Psoas muscle (tissue), 8 donors: ENCODE measurements around the gene PDIA2. TPM values are rescaled to one million over a fixed set of nuclear protein-coding genes. Genes with fewer than 3 reads are reported as not detected.
"Not testable (repeated sequence)": the region's sequence is repeated elsewhere in the genome, so short reads cannot be mapped to it uniquely, and the experiment has no call there.

Source experiments
- ATAC-seq, 4 donors: fragments of 200-7000 bp; cut with Tn5 transposase; one replicate each; pipeline ENCODE4 v1.9.1; 2020; ENCODE audit warnings: moderate library complexity in 3 of 4, mild to moderate bottlenecking in 2 of 4
- DNase-seq, 2 donors: peaks; one replicate each; pipeline ENCODE4 v3.0.0-alpha.2; 2020
- H3K27ac ChIP-seq: fragments of 200-600 bp; one replicate; pipeline ENCODE4 v1.8.0; 2022
- H3K27me3 ChIP-seq, 3 donors: fragments of 200-600 bp in 1 of 3; one replicate each; pipeline versions ENCODE4 v1.6.1 to v1.8.0; 2013 to 2022; ENCODE audit warnings: low read length in 2 of 3, mild to moderate bottlenecking in 2 of 3, moderate library complexity in 1 of 3; ENCODE audit not compliant: insufficient read depth in 3 of 3
- H3K36me3 ChIP-seq, 2 donors: fragments of 200-600 bp in 1 of 2; one replicate each; pipeline versions ENCODE4 v1.6.1 to v1.8.0; 2013 to 2022; ENCODE audit warnings: low read depth in 1 of 2, mild to moderate bottlenecking in 1 of 2, moderate library complexity in 1 of 2; ENCODE audit not compliant: insufficient read depth in 1 of 2
- H3K4me1 ChIP-seq: fragments of 200-600 bp; one replicate; pipeline ENCODE4 v1.8.0; 2022
- H3K4me3 ChIP-seq: fragments of 200-600 bp; one replicate; pipeline ENCODE4 v1.8.0; 2022; ENCODE audit warnings: mild to moderate bottlenecking
- H3K9me3 ChIP-seq: fragments of 200-600 bp; one replicate; pipeline ENCODE4 v1.8.0; 2022
- WGBS, 3 donors: extraction: QIAGEN DNeasy Blood & Tissue Kit; methylation state at CpG; one replicate each; pipeline versions ENCODE4 v1.1.6 to v1.1.7; 2013; 5-methylcytosine and 5-hydroxymethylcytosine counted together
- intact Hi-C, 2 donors: fragments of 100-400 bp; cut with DNase I; formaldehyde crosslinking; loops; one replicate each; pipeline versions ENCODE4 v1.11.0 to v1.14.2; 2022
- polyA plus RNA-seq, 3 donors: library from polyadenylated mRNA; stranded (reverse); fragments of 200-250 nt; gene quantifications; one replicate each; pipeline ENCODE4 v1.2.3, GENCODE V29; 2013
- total RNA-seq, 4 donors: library from RNA; stranded (reverse); fragmentation: NEBNext Ultra II Directional in 2 of 4; extraction: Animal tissue kit (Norgen Biotek cat#: 25700) in 2 of 4; gene quantifications; one replicate each; pipeline versions ENCODE4 v1.2.1 to v1.2.4, GENCODE V29; 2021 to 2023
- TF ChIP-seq, protein P1 (sequence below): fragments of 200-600 bp; IDR thresholded peaks from one replicate; pipeline ENCODE4 v1.8.0; 2022; ENCODE audit warnings: antibody characterized with exemption
- donor health status: healthy with polysubstance abuse.
- donor health status: DM: no; HTN: no; CAD: no; lungs with moderate emphysema.
- donor health status: Bipolar disorder and iron deficiency.
- donor health status: healthy.
- donor health status: DM: yes; HTN: yes; CAD: no.
- donor health status: DM: no; HTN: no; CAD: no.
- donor health status: DM: no; HTN: no; CAD: no.
- donor health status: DM: yes; HTN: yes; CAD: no.

PDIA2 gene
- total and polyA plus RNA-seq, 7 donors: 0.08 to 0.90 (median 0.14) TPM; not detected in 4

DNA sequence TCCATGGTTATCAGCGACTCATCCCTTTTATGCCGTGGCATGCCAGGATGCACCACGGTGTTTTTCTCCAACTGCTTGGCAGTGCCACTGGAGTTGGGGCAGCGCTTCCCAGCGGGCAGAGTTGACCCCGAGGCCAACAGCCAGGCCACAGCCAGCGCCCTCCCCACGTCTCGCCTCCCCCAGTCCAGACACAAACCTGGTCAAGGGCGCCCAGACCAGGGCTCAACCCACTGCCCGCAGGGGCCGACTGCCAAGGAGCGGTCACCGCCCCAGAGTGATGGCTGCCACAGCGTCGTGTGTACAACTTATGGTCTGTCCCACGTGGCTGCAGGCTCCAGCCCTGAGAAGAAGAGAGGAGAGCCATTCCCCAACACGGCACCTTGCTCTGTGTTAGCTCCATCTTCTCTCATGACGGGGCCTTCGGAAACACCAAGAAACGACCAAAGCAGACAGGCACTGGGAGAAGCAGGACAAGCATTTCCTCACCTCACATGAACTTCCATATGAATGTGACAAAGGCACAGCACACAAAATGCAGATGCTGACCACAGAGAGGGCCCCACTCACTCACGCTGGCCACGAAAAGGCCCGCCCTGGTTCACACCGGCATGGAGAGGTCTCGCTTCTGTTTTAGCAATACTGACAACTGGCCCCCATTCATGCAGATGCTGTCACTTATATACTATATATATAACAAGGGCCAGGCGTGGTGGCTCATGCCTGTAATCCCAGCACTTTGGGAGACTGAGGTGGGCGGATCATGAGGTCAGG lies 42.6 kb downstream of the PDIA2 start:
- TF ChIP-seq, protein P1, sequence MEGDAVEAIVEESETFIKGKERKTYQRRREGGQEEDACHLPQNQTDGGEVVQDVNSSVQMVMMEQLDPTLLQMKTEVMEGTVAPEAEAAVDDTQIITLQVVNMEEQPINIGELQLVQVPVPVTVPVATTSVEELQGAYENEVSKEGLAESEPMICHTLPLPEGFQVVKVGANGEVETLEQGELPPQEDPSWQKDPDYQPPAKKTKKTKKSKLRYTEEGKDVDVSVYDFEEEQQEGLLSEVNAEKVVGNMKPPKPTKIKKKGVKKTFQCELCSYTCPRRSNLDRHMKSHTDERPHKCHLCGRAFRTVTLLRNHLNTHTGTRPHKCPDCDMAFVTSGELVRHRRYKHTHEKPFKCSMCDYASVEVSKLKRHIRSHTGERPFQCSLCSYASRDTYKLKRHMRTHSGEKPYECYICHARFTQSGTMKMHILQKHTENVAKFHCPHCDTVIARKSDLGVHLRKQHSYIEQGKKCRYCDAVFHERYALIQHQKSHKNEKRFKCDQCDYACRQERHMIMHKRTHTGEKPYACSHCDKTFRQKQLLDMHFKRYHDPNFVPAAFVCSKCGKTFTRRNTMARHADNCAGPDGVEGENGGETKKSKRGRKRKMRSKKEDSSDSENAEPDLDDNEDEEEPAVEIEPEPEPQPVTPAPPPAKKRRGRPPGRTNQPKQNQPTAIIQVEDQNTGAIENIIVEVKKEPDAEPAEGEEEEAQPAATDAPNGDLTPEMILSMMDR: no peak
- 84 to 87% (median 85%) methylated on average over 28 of the region's 28 CpGs for WGBS, 3 donors
- no peak for ATAC-seq
- no peak overlapping the region for H3K27ac ChIP-seq
- DNase-seq: no peak
- H3K4me3 ChIP-seq: no peak overlapping the region
- H3K36me3 ChIP-seq: peaks cover 0 to 5% of the 10 kb centered on the region in 2 donors
- H3K27me3 ChIP-seq: no peaks in the 10 kb centered on the region
- H3K4me1 ChIP-seq: peaks cover 13% of the 10 kb centered on the region
- no peaks in the 10 kb centered on the region for H3K9me3 ChIP-seq
- intact Hi-C loops: no loop called here

DNA sequence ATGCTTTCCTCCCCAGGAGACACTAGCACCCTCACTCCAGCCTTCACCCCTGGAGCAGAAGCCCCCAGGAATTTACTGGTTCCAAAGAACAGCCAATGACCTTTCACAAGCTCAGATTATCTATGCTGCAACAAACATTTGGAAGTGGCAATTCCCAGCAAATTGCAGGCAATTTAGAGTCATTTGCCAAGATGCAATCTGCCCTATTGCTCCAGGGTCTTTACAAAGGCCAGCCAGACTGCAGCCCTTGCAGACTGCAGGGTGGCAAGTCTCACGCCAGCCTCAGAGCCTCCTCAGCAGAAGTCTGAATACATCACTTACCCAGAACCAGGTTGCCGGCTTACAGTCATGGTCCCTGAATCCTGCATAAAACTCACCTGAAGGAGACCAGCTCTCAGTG lies 47.8 kb downstream of the PDIA2 start:
- TF ChIP-seq, protein P1: no peak
- 72 to 83% (median 73%) methylated on average over 2 of the region's 2 CpGs for WGBS, 3 donors
- no peak overlapping the region for H3K27ac ChIP-seq
- H3K27me3 ChIP-seq: no peaks in the 10 kb centered on the region
- ATAC-seq (no peak), DNase-seq (no peak)
- peaks cover 13% of the 10 kb centered on the region for H3K4me1 ChIP-seq
- peaks cover 0 to 5% of the 10 kb centered on the region in 2 donors for H3K36me3 ChIP-seq
- no peak overlapping the region for H3K4me3 ChIP-seq
- intact Hi-C loops: no loop called here
- no peaks in the 10 kb centered on the region for H3K9me3 ChIP-seq

DNA sequence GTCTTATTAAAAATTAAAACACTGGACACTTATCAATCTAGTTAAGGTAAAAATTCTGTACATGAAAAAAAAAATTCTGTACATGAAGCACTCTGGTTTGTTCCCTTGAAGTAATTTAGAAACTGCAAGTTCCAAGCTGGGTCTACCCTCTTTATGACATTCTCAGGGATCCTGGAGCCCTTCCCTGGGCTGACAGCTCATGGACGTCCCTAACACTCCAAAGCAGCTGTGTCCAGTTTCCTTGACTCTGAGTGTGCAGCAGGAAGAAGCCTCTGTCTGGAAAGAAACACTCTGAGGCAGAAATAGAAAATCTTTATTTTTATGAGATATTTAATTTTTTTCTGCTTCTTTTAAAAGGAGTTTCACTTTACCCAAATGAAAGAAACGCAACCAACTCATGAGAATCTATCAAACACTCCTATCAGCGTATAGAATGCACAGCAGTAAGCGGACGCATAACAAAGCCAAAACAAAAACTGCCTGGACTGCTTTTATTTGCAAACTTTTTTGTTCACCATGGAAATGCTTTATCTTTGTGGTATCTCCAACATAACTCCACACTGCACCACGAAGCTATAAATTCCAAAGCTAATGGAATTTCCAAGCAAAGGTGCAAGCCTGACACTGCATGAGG lies 48.3 kb downstream of the PDIA2 start:
- ATAC-seq, H3K36me3 ChIP-seq, H3K27me3 ChIP-seq, H3K27ac ChIP-seq, H3K9me3 ChIP-seq, H3K4me3 ChIP-seq, intact Hi-C loops, DNase-seq: not testable (repeated sequence)
- WGBS, 3 donors: 60 to 69% (median 69%) methylated on average over 6 of the region's 6 CpGs
- peaks cover 13% of the 10 kb centered on the region for H3K4me1 ChIP-seq

DNA sequence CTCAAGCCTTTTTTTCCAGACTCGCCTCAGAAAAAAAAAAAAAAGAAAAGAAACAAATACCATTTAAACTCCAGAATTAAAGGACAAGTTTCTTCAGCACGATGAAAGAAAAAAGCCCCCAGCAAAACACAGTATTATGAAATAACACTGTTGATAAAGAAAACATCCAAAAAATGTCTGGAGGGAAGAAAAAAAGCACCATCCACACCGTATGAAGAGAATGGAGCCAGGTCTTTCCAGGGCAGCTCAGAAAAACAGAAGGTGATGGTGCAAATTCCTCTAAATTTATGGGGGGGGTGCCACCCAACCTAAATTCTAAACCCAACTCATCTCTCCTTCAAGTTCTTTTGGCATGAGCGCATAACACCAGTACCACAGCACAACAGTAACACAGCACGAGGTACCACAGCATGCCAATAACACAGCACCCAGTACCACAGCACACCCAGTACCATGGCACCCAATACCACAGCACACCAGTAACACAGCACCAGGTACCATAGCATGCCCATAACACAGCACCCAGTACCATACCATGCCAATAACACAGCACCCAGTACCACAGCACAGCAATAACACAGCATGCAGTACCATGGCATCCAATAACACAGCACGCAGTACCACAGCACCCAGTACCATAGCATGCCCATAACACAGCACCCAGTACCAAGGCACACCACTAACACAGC lies 50.6 kb downstream of the PDIA2 start:
- peaks cover 0 to 5% of the 10 kb centered on the region in 2 donors for H3K36me3 ChIP-seq
- H3K27me3 ChIP-seq: no peaks in the 10 kb centered on the region
- TF ChIP-seq, protein P1: no peak
- WGBS, 3 donors: 80 to 92% (median 86%) methylated on average over 6 of the region's 6 CpGs
- H3K27ac ChIP-seq: no peak overlapping the region
- no peak overlapping the region for H3K4me3 ChIP-seq
- H3K4me1 ChIP-seq: peaks cover 11% of the 10 kb centered on the region
- no peak for DNase-seq
- H3K9me3 ChIP-seq: no peaks in the 10 kb centered on the region
- intact Hi-C loops: no loop called here
- no peak for ATAC-seq

DNA sequence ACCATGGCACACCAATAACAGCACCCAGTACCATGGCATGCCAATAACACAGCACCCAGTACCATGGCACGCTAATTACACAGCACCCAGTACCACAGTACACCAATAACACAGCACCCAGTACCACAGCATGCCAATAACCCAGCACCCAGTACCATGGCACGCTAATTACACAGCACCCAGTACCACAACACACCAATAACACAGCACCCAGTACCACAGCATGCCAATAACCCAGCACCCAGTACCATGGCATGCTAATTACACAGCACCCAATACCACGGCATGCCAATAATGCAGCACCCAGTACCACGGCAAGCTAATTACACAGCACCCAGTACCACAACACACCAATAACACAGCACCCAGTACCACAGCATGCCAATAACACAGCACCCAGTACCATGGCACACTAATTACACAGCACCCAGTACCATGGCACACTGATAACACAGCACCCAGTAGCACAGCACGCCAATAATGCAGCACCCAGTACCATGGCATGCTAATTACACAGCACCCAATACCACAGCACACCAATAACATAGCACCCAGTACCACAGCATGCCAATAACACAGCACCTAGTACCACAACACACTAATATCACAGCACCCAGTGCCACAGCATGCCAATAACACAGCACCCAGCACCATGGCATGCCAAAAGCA lies 51.3 kb downstream of the PDIA2 start:
- ATAC-seq, H3K36me3 ChIP-seq, intact Hi-C loops, H3K9me3 ChIP-seq, H3K27me3 ChIP-seq, DNase-seq, H3K4me3 ChIP-seq, H3K27ac ChIP-seq: not testable (repeated sequence)
- H3K4me1 ChIP-seq: peaks cover 11% of the 10 kb centered on the region
- 98 to 99% (median 98%) methylated on average over 5 of the region's 5 CpGs for WGBS, 3 donors

DNA sequence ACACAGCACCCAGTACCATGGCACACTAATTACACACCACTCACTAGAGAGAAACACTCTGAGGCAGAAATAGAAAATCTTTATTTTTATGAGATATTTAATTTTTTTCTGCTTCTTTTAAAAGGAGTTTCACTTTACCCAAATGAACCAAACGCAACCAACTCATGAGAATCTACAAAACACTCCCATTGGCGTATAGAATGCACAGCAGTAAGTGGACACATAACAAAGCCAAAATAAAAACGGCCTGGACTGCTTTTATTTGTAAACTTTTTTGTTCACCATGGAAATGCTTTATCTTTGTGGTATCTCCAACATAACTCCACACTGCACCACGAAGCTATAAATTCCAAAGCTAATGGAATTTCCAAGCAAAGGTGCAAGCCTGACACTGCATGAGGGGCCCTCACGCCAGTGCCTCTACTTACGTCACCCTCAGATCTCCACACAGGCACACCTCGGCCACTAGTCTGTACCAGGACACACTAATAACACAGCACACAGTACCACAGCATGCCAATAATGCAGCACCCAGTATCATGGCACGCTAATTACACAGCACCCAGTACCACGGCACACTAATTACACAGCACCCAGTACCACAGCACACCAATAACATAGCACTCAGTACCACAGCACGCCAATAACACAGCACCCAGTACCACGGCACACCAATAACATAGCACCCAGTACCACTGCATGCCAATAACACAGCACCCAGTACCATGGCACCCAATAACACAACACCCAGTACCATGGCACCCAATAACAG lies 52.1 kb downstream of the PDIA2 start:
- H3K27ac ChIP-seq, H3K27me3 ChIP-seq, H3K9me3 ChIP-seq, ATAC-seq, H3K4me3 ChIP-seq, DNase-seq, H3K36me3 ChIP-seq: not testable (repeated sequence)
- WGBS, 3 donors: 89 to 94% (median 94%) methylated on average over 10 to 11 of the region's 11 CpGs
- peaks cover 11% of the 10 kb centered on the region for H3K4me1 ChIP-seq
- intact Hi-C loops: loop anchor here in 1 of 2 donors (5.0 kb wide), 1 partner anchor 98 kb away; no protein-coding TSS in a partner anchor
